Peyer's patch (tissue), 4 donors: ENCODE measurements around the gene NUAK1.

Experiments used
- POLR2A ChIP-seq, 2 donors: fragments of 450-650 bp; IDR thresholded peaks; one replicate each; pipeline ENCODE4 v1.5.1; 2017; ENCODE audit warnings: antibody characterized with exemption in 2 of 2, mild to moderate bottlenecking in 2 of 2, moderate library complexity in 2 of 2
- TF ChIP-seq, protein P1 (sequence below), 6 experiments: fragments of 450-650 bp in 4 of 6; fragments of 200-600 bp in 2 of 6; sonication (generic) in 1 of 6; IDR thresholded peaks; one replicate each; pipeline ENCODE4 v1.5.1; 2017 to 2019; ENCODE audit warnings: antibody characterized with exemption in 6 of 6, mild to moderate bottlenecking in 3 of 6, moderate library complexity in 1 of 6

DNA sequence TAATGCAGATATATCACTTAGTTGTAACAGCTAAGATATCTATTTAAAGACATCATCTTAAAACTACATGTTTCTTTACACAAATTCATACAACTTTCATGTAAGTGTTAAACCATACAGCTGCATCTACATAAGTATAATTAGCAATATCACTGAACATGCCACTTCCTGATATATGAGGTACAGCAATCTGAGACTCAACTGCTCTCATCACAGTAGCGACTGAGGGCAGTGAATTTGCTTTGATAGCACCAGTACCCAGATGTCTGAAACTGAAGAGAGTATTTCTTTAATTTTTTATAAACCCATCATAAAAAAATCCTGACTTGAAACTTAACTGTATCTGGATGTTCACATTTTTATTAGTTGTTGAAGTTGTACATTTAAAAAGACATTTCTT lies 34.7 kb upstream of the NUAK1 start:
- TF ChIP-seq, protein P1, sequence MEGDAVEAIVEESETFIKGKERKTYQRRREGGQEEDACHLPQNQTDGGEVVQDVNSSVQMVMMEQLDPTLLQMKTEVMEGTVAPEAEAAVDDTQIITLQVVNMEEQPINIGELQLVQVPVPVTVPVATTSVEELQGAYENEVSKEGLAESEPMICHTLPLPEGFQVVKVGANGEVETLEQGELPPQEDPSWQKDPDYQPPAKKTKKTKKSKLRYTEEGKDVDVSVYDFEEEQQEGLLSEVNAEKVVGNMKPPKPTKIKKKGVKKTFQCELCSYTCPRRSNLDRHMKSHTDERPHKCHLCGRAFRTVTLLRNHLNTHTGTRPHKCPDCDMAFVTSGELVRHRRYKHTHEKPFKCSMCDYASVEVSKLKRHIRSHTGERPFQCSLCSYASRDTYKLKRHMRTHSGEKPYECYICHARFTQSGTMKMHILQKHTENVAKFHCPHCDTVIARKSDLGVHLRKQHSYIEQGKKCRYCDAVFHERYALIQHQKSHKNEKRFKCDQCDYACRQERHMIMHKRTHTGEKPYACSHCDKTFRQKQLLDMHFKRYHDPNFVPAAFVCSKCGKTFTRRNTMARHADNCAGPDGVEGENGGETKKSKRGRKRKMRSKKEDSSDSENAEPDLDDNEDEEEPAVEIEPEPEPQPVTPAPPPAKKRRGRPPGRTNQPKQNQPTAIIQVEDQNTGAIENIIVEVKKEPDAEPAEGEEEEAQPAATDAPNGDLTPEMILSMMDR (IDR thresholded peaks at IDR 0.05), result no peak
- no peak for TF ChIP-seq POLR2A (IDR thresholded peaks at IDR 0.05)
